Smooth muscle cell (in vitro differentiated cells): ENCODE results near the gene KRT84. TPM values are rescaled to one million over a fixed set of nuclear protein-coding genes. Genes with fewer than 3 reads are reported as not detected.

Experiments
- DNase-seq: peaks from one replicate; lab custom pipeline; 2025; ENCODE audit not compliant: unreplicated experiment; lab: John Stamatoyannopoulos, UW
- H2AFZ ChIP-seq: fragments of 200-600 bp; sonication (generic); 2 replicates; pipeline ENCODE4 v1.6.0; 2016; ENCODE audit warnings: antibody characterized with exemption, low read depth, mild to moderate bottlenecking
- H3F3A ChIP-seq: fragments of 200-600 bp; sonication (generic); 2 replicates; pipeline ENCODE4 v1.6.0; 2017; ENCODE audit warnings: antibody characterized with exemption, low read depth
- H3K27ac ChIP-seq: fragments of 200-600 bp; sonication (generic); 2 replicates; pipeline ENCODE4 v1.5.1; 2016; ENCODE audit warnings: low read depth, mild to moderate bottlenecking
- H3K27me3 ChIP-seq: fragments of 200-600 bp; sonication (generic); 2 replicates; pipeline ENCODE4 v1.6.1; 2016; ENCODE audit warnings: low read depth, mild to moderate bottlenecking
- H3K36me3 ChIP-seq: fragments of 200-600 bp; sonication (generic); 2 replicates; pipeline ENCODE4 v1.5.1; 2016; ENCODE audit warnings: low read depth
- H3K4me1 ChIP-seq: fragments of 200-600 bp; sonication (generic); 2 replicates; pipeline ENCODE4 v1.5.1; 2016; ENCODE audit warnings: low read depth
- H3K4me2 ChIP-seq: fragments of 200-600 bp; sonication (generic); 2 replicates; pipeline ENCODE4 v1.6.0; 2016; ENCODE audit warnings: mild to moderate bottlenecking
- H3K4me3 ChIP-seq: fragments of 200-600 bp; sonication (generic); 2 replicates; pipeline ENCODE4 v1.5.1; 2016; ENCODE audit warnings: mild to moderate bottlenecking
- H3K79me2 ChIP-seq: fragments of 200-600 bp; sonication (generic); 2 replicates; pipeline ENCODE4 v1.6.0; 2016; ENCODE audit warnings: low read depth, mild to moderate bottlenecking
- H3K9ac ChIP-seq: fragments of 200-600 bp; sonication (generic); 2 replicates; pipeline ENCODE4 v1.6.0; 2016; ENCODE audit warnings: low read depth
- H3K9me3 ChIP-seq: fragments of 200-600 bp; sonication (generic); replicated peaks from 2 replicates; pipeline ENCODE4 v1.5.1; 2016; ENCODE audit warnings: low read depth
- H4K20me1 ChIP-seq: fragments of 200-600 bp; sonication (generic); 2 replicates; pipeline ENCODE4 v1.6.0; 2016; ENCODE audit warnings: low read depth
- CTCF ChIP-seq: fragments of 200-600 bp; sonication (generic); IDR thresholded peaks from 2 replicates; pipeline ENCODE4 v1.5.1; 2017; ENCODE audit warnings: borderline replicate concordance, mild to moderate bottlenecking, antibody characterized with exemption; ENCODE audit not compliant: insufficient read depth, poor library complexity, severe bottlenecking
- WGBS: methylation state at CpG from one replicate; pipeline ENCODE4 v1.1.7; 2016; ENCODE audit warnings: low lambda C conversion rate; 5-methylcytosine and 5-hydroxymethylcytosine counted together
- polyA plus RNA-seq: library from polyadenylated mRNA; unstranded; fragments of >200 nt; fragmentation: Nextera tagmentation; extraction: Ambion mirVana; gene quantifications from 2 replicates; pipeline ENCODE4 v1.2.1, GENCODE V29; 2016
- total RNA-seq: library from RNA; depleted of rRNA; stranded (reverse); fragments of >200 nt; gene quantifications from 2 replicates; pipeline ENCODE4 v1.2.3, GENCODE V29; 2014

KRT84 gene
- total and polyA plus RNA-seq, 2 experiments from 2014 or later, result 0.09 to 5.6 TPM

- Histone ChIP-seq H2AFZ (no peak overlapping the region), H3K27me3 (no peaks in the 10 kb centered on the region), H3K4me1 (no peaks in the 10 kb centered on the region), H3K9me3 (no peaks in the 10 kb centered on the region), H3K9ac (no peak overlapping the region), H3K79me2 (no peaks in the 10 kb centered on the region), H4K20me1 (no peaks in the 10 kb centered on the region), H3F3A (no peaks in the 10 kb centered on the region), H3K36me3 (no peaks in the 10 kb centered on the region), H3K4me2 (no peak overlapping the region), H3K27ac (no peak overlapping the region), H3K4me3 (no peak overlapping the region)
- DNase-seq, result no peak
- no peak for TF ChIP-seq CTCF
- 94% methylated on average over 16 of the region's 16 CpGs for WGBS
These were observed 14.3 kb upstream of the KRT84 start for GRCh38 chr12:52399756-52400155.

DNA sequence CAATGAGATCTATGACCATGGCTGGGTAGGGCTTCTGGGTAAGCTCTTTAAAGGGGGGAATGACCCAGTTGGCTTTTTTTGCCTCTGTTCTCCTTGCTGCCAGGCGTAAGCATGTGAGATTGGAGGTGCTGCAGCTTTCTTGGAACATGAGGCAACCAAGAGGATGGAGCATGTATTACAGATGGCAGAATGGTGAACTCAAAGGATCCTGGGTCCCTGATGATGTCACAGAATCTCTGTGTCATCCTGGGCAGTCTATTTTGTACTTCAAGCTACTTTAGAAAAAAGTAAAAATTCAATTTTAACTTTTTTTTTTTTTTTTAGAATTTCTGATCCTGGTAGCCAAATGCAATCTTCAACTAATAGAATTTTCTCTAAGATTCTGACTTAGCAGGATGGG is 12.7 kb upstream of the KRT84 start:
- H3K4me2 ChIP-seq, result no peak overlapping the region
- no peaks in the 10 kb centered on the region for H3K9me3 ChIP-seq
- H3K27me3 ChIP-seq, result no peaks in the 10 kb centered on the region
- 81% methylated on average over 1 of the region's 1 CpG for WGBS
- H4K20me1 ChIP-seq, result no peaks in the 10 kb centered on the region
- H3K27ac ChIP-seq, result no peak overlapping the region
- no peaks in the 10 kb centered on the region for H3K79me2 ChIP-seq
- H3K4me3 ChIP-seq, result no peak overlapping the region
- no peak overlapping the region for H3K9ac ChIP-seq
- no peaks in the 10 kb centered on the region for H3K4me1 ChIP-seq
- no peaks in the 10 kb centered on the region for H3K36me3 ChIP-seq
- no peaks in the 10 kb centered on the region for H3F3A ChIP-seq
- no peak overlapping the region for H2AFZ ChIP-seq
- no peak for DNase-seq
- no peak for TF ChIP-seq CTCF

GRCh38 chr12:52396656-52397055 is 11.2 kb upstream of the KRT84 start:
- H4K20me1 ChIP-seq, result no peaks in the 10 kb centered on the region
- no peak overlapping the region for H3K4me2 ChIP-seq
- no peak for TF ChIP-seq CTCF
- DNase-seq, result no peak
- H3K36me3 ChIP-seq, result no peaks in the 10 kb centered on the region
- H3K27ac ChIP-seq, result no peak overlapping the region
- H3K27me3 ChIP-seq, result no peaks in the 10 kb centered on the region
- 91% methylated on average over 8 of the region's 8 CpGs for WGBS
- no peak overlapping the region for H3K9ac ChIP-seq
- H2AFZ ChIP-seq, result no peak overlapping the region
- H3K4me3 ChIP-seq, result no peak overlapping the region
- no peaks in the 10 kb centered on the region for H3K4me1 ChIP-seq
- H3K9me3 ChIP-seq, result no peaks in the 10 kb centered on the region
- no peaks in the 10 kb centered on the region for H3K79me2 ChIP-seq
- H3F3A ChIP-seq, result no peaks in the 10 kb centered on the region

- Histone ChIP-seq H2AFZ (no peak overlapping the region), H3K27me3 (no peaks in the 10 kb centered on the region), H3K27ac (no peak overlapping the region), H3K4me3 (no peak overlapping the region), H3K79me2 (no peaks in the 10 kb centered on the region), H4K20me1 (no peaks in the 10 kb centered on the region), H3K4me1 (no peaks in the 10 kb centered on the region), H3K9ac (no peak overlapping the region), H3K9me3 (no peaks in the 10 kb centered on the region), H3K36me3 (no peaks in the 10 kb centered on the region), H3K4me2 (no peak overlapping the region), H3F3A (no peaks in the 10 kb centered on the region)
- peak; percentile 37 for TF ChIP-seq CTCF
- DNase-seq, result no peak
- WGBS, result 50% methylated on average over 20 of the region's 20 CpGs
These were observed 10.4 kb upstream of the KRT84 start for GRCh38 chr12:52395761-52396434.
